ENCODE data around the gene PTPRM. TPM values are rescaled to one million over a fixed set of nuclear protein-coding genes. Genes with fewer than 3 reads are reported as not detected.

PTPRM gene
- total RNA-seq, 1 experiment from 2014 or later = 11.1 TPM

GRCh38 chr18:8045884-8046281 is 478.8 kb downstream of the PTPRM start (continued):
- no peak for TF ChIP-seq USF2 (CRISPR knock-in tag; IDR thresholded peaks at IDR 0.05)

DNA sequence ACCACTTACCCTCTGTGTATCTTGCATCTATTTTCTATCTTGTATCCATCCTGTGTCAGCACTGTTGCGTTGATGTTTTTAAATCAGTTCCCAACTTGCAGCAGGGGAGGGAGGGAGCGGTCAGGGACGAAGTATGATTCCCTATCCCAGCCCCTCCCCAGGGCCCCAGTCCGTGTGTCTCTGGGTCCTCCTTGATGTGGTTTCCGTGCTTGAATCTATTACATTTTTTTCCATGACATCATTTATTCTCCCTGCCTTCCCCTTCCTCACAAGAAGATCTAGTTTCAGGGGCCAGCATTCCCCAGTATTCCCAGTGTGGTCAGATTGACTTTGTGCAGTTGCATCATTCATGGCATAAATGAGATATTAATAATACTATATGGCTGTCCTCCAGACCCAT is 479.3 kb downstream of the PTPRM start:
- no peak overlapping the region for H3K4me3 Mint-ChIP-seq

DNA sequence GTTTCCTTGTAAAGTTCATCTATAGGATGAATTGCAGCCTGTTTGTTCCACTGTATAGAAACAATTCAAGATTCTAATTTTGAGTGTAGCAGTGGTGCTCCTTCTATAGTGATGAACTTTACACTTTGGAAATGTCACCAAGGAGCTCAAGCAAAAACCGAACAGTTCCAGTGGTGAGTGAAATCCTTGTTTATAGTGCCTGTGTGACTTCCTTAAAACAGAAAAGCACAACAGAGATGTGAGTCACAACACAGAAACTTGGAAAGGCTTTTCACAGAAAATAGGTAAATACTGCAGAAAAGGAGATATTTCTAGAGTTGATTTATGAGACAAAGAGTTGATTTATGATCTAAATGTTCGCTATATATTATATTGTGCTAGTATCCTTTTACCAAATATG is 482.0 kb downstream of the PTPRM start:
- no peak overlapping the region for H3K4me3 Mint-ChIP-seq

More for the DNA sequence above, 479.3 kb downstream of the PTPRM start:
- Mint-ChIP-seq H3K27ac (no peak overlapping the region), H3K36me3 (no peaks in the 10 kb centered on the region), H3K9me3 (no peaks in the 10 kb centered on the region), H3K4me1 (peaks cover 18% of the 10 kb centered on the region), H3K27me3 (ENCODE audit: low read depth) (no peaks in the 10 kb centered on the region)
- POLR2A ChIA-PET = no interaction called here
- CTCF ChIA-PET = no interaction called here
- ATAC-seq (no peak), DNase-seq (ENCODE audit: low spot score) (no peak)
- TF ChIP-seq SMAD4 (CRISPR knock-in tag; IDR thresholded peaks at IDR 0.05) (no peak), ZNF425 (CRISPR knock-in tag; conservative IDR thresholded peaks at IDR 0.05) (no peak), KAT7 (CRISPR knock-in tag; IDR thresholded peaks at IDR 0.05; ENCODE audit: borderline replicate concordance) (no peak), ZSCAN18 (CRISPR knock-in tag; IDR thresholded peaks at IDR 0.05) (no peak), HMGA2 (CRISPR knock-in tag; IDR thresholded peaks at IDR 0.05) (no peak), MYBL2 (CRISPR knock-in tag; IDR thresholded peaks at IDR 0.05) (no peak), TP53 (CRISPR knock-in tag; IDR thresholded peaks at IDR 0.05) (no peak)

DNA sequence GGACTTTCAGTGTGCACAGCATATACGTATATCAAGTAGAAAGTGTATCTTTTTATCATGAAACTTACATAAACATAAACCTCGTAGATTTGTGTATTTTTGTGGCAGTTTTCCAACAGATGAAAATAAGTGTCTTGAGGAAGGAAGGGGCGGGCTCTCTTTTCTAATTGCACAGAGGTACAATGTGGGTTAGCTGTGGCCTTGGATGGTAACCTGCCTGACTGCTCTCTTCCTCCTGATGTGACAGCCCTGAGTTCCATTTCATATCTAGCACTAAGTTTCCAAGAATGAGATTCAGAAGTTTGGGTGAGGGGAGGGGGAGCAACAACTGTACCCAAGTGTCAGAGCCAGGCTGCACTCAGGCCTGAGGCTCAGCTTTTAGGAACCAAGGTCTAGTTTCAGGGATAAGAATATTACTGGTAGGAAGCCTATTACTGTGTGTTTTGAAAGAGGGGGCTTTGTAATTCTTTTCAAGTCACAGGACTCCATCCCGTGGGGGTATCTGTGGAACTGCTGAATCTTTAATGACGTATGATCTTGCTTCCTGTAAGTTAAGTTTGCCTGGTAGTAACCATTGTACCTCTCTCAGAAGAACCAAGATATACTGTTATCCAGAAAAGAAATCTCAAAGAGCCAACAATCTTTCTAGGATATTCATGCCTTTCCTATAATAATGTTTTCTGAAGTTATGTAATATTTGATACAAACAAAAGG is 483.7 kb downstream of the PTPRM start:
- no peaks in the 10 kb centered on the region for H3K27me3 Mint-ChIP-seq (ENCODE audit: low read depth)
- POLR2A ChIA-PET = no interaction called here
- TF ChIP-seq IRF2 (CRISPR knock-in tag; IDR thresholded peaks at IDR 0.05; ENCODE audit: borderline replicate concordance, low read depth) (no peak), CBFB (CRISPR knock-in tag; IDR thresholded peaks at IDR 0.05; ENCODE audit: low read depth) (no peak), GTF2I (CRISPR knock-in tag; conservative IDR thresholded peaks at IDR 0.05) (no peak), NR1H2 (CRISPR knock-in tag; IDR thresholded peaks at IDR 0.05) (no peak), ZSCAN18 (CRISPR knock-in tag; IDR thresholded peaks at IDR 0.05) (no peak), ZNF219 (CRISPR knock-in tag; IDR thresholded peaks at IDR 0.05; ENCODE audit: borderline replicate concordance) (no peak)
- TF ChIP-seq, protein P1, sequence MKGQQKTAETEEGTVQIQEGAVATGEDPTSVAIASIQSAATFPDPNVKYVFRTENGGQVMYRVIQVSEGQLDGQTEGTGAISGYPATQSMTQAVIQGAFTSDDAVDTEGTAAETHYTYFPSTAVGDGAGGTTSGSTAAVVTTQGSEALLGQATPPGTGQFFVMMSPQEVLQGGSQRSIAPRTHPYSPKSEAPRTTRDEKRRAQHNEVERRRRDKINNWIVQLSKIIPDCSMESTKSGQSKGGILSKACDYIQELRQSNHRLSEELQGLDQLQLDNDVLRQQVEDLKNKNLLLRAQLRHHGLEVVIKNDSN (CRISPR knock-in tag; IDR thresholded peaks at IDR 0.05) = no peak
- peak overlapping the region; percentile 22; the same call in 1 of the 2 replicates for H3K27ac Mint-ChIP-seq
- DNase-seq (ENCODE audit: low spot score) (no peak), ATAC-seq (no peak)
- H3K4me3 Mint-ChIP-seq = no peak overlapping the region
- H3K36me3 Mint-ChIP-seq = no peaks in the 10 kb centered on the region
- no peaks in the 10 kb centered on the region for H3K9me3 Mint-ChIP-seq
- peaks cover 32% of the 10 kb centered on the region for H3K4me1 Mint-ChIP-seq
- CTCF ChIA-PET = no interaction called here

More for the DNA sequence above, 482.0 kb downstream of the PTPRM start:
- no peak for TF ChIP-seq ATF1 (CRISPR knock-in tag; IDR thresholded peaks at IDR 0.05)
- Mint-ChIP-seq H3K9me3 (no peaks in the 10 kb centered on the region), H3K27me3 (ENCODE audit: low read depth) (no peaks in the 10 kb centered on the region), H3K36me3 (no peaks in the 10 kb centered on the region), H3K27ac (no peak overlapping the region), H3K4me1 (peaks cover 24% of the 10 kb centered on the region)
- ATAC-seq = no peak
- ChIA-PET CTCF (interaction anchor here (0.6 kb wide), 1 partner anchor 839 kb away, joined by 3 read pairs; no protein-coding TSS in a partner anchor), POLR2A (no interaction called here)
- no peak for DNase-seq (ENCODE audit: low spot score)
